Omental fat pad (tissue), 4 donors: ENCODE measurements around the gene GHSR. TPM values are rescaled to one million over a fixed set of nuclear protein-coding genes. Genes with fewer than 3 reads are reported as not detected.
A peak's percentile ranks its signal among the peaks of the same experiment; 100 is the strongest.
"Not testable (repeated sequence)": the region's sequence is repeated elsewhere in the genome, so short reads cannot be mapped to it uniquely, and the experiment has no call there.

Source experiments
- ATAC-seq: fragments of 150-250 bp; one replicate; pipeline ENCODE4 v1.9.1; 2016; ENCODE audit warnings: mild to moderate bottlenecking, moderate library complexity; ENCODE audit not compliant: low FRiP score
- DNase-seq: peaks from one replicate; pipeline ENCODE4 v3.0.0-alpha.2; 2019; ENCODE audit warnings: low spot score
- total RNA-seq, 4 donors: library from RNA; depleted of rRNA; stranded (reverse); fragments of >200 nt; gene quantifications; one replicate each; pipeline ENCODE4 v1.1.0, GENCODE V29; 2016
- TF ChIP-seq, protein P1 (sequence below), 3 donors: fragments of 450-650 bp; IDR thresholded peaks; one replicate each; pipeline ENCODE4 v1.5.1; 2016 to 2017; ENCODE audit warnings: antibody characterized with exemption in 3 of 3, mild to moderate bottlenecking in 3 of 3, moderate library complexity in 2 of 3

The GHSR gene
- total RNA-seq = not detected

DNA sequence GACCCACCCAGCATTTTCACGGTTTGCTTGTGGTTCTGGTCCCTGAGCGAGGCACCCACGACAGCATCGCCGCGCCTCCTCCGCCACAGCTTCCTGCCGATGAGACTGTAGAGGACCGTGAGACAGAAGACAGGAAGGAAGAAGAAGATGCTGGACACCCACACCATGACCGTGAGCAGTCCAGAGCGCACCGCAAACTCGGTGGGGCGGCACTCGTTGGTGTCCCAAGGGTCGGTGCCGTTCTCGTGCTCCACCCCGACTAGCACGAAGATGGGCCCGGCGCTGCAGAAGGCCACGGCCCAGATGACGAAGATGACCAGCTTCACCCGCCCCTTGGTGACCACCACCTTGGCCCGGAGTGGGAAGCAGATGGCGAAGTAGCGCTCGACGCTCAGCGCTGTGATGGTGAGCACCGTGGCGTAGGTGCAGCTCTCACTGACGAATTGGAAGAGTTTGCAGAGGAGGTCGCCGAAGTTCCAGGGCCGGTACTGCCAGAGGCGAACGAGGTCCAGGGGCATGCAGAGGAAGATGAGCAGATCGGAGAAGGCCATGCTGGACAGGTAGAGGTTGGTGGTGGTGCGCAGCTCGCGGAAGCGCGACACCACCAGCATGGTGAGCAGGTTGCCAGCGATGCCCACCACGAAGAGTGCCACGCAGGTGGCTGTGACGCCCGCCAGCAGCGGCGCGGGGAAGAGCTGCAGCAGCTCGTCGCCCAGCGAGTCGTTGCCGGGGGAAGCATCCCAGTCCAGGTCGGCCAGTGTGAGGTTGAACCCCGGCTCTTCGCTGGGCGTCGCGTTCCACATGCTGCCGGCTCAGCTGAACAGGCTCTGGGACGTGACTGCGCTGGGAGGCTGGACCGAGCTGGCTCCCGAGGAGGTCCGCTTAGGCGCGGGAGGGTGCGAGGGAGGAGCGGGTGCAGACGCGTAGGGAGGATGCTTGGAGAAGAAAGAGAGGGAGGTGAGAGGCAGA lies at the start of gene GHSR:
Gene GHSR, minus strand, starts transcription at position 846 of the 969 bp plus-strand sequence. Its CDS starts 43 bp downstream, at position 803.
- DNase-seq = no peak
- TF ChIP-seq, protein P1, sequence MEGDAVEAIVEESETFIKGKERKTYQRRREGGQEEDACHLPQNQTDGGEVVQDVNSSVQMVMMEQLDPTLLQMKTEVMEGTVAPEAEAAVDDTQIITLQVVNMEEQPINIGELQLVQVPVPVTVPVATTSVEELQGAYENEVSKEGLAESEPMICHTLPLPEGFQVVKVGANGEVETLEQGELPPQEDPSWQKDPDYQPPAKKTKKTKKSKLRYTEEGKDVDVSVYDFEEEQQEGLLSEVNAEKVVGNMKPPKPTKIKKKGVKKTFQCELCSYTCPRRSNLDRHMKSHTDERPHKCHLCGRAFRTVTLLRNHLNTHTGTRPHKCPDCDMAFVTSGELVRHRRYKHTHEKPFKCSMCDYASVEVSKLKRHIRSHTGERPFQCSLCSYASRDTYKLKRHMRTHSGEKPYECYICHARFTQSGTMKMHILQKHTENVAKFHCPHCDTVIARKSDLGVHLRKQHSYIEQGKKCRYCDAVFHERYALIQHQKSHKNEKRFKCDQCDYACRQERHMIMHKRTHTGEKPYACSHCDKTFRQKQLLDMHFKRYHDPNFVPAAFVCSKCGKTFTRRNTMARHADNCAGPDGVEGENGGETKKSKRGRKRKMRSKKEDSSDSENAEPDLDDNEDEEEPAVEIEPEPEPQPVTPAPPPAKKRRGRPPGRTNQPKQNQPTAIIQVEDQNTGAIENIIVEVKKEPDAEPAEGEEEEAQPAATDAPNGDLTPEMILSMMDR (IDR thresholded peaks at IDR 0.05) = no peak
- no peak for ATAC-seq

DNA sequence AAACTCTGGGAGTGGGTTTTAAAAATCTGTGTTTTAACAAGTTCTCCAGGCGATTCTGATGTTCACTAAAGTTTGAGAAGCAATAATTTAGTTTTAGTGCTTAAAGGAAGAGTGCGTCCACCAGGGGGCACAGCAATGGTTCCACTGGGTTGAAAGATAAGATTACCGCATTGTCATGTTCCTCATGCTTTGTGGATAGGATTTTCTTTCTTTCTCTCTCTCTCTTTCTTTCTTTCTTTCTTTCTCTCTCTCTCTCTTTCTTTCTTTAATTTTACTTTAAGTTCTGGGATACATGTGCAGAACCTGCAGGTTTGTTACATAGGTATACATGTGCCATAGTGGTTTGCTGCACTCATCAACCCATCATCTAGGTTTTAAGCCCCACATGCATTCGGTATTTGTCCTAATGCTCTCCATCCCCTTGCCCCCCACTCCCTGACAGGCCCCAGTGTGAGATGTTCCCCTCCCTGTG lies 42.0 kb upstream of the GHSR start:
- not testable (repeated sequence) for ATAC-seq
- DNase-seq = peak; percentile 94
- TF ChIP-seq, protein P1 (IDR thresholded peaks at IDR 0.05) = peak in 2 of 3 donors; percentile 16 to 47

- no peak for DNase-seq
- TF ChIP-seq, protein P1 (IDR thresholded peaks at IDR 0.05) = no peak
- ATAC-seq = no peak
Observed at GRCh38 chr3:172478116-172478515, 29.9 kb upstream of the GHSR start.

DNA sequence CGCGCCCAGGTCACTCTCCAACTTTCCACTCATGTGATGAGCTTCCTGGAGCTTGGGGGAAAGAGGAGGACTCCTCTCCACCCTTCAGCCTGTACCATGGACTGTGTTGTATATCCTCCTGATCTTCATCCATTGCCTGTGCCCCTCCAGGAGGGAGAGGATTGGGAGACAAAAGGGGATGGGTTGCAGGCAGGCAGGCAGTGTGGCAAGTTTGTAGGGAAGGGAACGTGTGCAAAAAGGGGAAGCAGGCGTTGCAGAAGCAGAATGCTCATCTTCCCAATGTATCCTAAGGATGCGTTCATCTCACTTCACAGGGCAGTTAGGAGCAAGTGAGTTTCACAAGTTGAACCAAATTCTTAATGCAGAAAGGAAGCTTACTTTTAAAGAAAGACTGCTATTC lies 28.1 kb upstream of the GHSR start:
- no peak for ATAC-seq
- TF ChIP-seq, protein P1 (IDR thresholded peaks at IDR 0.05) = no peak
- DNase-seq = no peak

DNA sequence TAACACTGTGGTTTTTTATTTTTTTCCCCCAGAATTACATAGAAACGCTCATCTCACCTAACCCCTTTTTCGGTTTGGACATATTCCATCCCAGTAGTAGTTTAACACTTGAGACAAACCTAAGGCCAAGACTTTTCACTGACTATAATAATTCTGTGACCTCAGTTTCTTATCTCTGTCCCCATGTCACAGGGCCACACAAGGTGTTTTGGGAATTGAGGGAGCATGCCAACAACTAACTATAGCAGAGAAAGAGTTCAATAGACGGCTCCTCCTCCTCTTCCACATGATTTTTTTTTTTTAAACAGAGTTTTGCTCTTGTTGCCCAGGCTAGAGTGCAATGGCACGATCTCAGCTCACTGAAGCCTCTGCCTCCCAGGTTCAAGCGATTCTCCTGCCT lies 27.4 kb upstream of the GHSR start:
- DNase-seq (no peak), ATAC-seq (no peak)
- TF ChIP-seq, protein P1 (IDR thresholded peaks at IDR 0.05) = no peak

GRCh38 chr3:172471903-172472302 lies 23.6 kb upstream of the GHSR start:
- ATAC-seq (no peak), DNase-seq (no peak)
- TF ChIP-seq, protein P1 (IDR thresholded peaks at IDR 0.05) = no peak
